WTC11 (cell line): ENCODE results near the gene SLC38A8.

ENCODE experiments used
- AFF4 ChIP-seq: sonication (generic); formaldehyde crosslinking; IDR thresholded peaks from 2 replicates; pipeline ENCODE4 v1.8.1; 2023; ENCODE audit warnings: mild to moderate bottlenecking, missing genetic modification reagents, borderline replicate concordance
- ATF1 ChIP-seq: sonication (generic); formaldehyde crosslinking; IDR thresholded peaks from 2 replicates; pipeline ENCODE4 v1.8.1; 2023; ENCODE audit warnings: mild to moderate bottlenecking, moderate library complexity, missing genetic modification reagents
- ATF2 ChIP-seq: sonication (generic); formaldehyde crosslinking; IDR thresholded peaks from 2 replicates; pipeline ENCODE4 v1.8.1; 2022; ENCODE audit warnings: low read depth, missing genetic modification reagents, borderline replicate concordance
- ATF6 ChIP-seq: sonication (generic); formaldehyde crosslinking; IDR thresholded peaks from 2 replicates; pipeline ENCODE4 v1.8.1; 2023; ENCODE audit warnings: mild to moderate bottlenecking, missing genetic modification reagents
- CBFB ChIP-seq: sonication (generic); formaldehyde crosslinking; IDR thresholded peaks from 2 replicates; pipeline ENCODE4 v1.8.1; 2022; ENCODE audit warnings: mild to moderate bottlenecking, low read depth, missing genetic modification reagents
- ESRRA ChIP-seq: sonication (generic); formaldehyde crosslinking; IDR thresholded peaks from 2 replicates; pipeline ENCODE4 v1.8.1; 2022; ENCODE audit warnings: mild to moderate bottlenecking, missing genetic modification reagents, borderline replicate concordance
- NR1H2 ChIP-seq: sonication (generic); formaldehyde crosslinking; IDR thresholded peaks from 2 replicates; pipeline ENCODE4 v1.9.0; 2021; ENCODE audit warnings: mild to moderate bottlenecking, moderate library complexity, missing genetic modification reagents
- TCF7 ChIP-seq: sonication (generic); formaldehyde crosslinking; IDR thresholded peaks from 2 replicates; pipeline ENCODE4 v1.8.0; 2022; ENCODE audit warnings: mild to moderate bottlenecking, low read depth, missing genetic modification reagents, moderate library complexity
- TEAD4 ChIP-seq: sonication (generic); formaldehyde crosslinking; IDR thresholded peaks from 2 replicates; pipeline ENCODE4 v1.8.0; 2022; ENCODE audit warnings: mild to moderate bottlenecking, missing genetic modification reagents
- USF2 ChIP-seq: sonication (generic); formaldehyde crosslinking; IDR thresholded peaks from 2 replicates; pipeline ENCODE4 v1.8.1; 2023; ENCODE audit warnings: mild to moderate bottlenecking, missing genetic modification reagents, moderate library complexity
- TF ChIP-seq, protein P1 (sequence below): fragments of 200-600 bp; IDR thresholded peaks from 2 replicates; pipeline ENCODE4 v1.8.0; 2022; ENCODE audit warnings: antibody characterized with exemption
- TF ChIP-seq, protein P2 (sequence below): fragments of 250-450 bp; sonication (Bioruptor Pico); IDR thresholded peaks from 2 replicates; pipeline ENCODE4 v1.8.0; 2021; ENCODE audit warnings: mild to moderate bottlenecking

DNA sequence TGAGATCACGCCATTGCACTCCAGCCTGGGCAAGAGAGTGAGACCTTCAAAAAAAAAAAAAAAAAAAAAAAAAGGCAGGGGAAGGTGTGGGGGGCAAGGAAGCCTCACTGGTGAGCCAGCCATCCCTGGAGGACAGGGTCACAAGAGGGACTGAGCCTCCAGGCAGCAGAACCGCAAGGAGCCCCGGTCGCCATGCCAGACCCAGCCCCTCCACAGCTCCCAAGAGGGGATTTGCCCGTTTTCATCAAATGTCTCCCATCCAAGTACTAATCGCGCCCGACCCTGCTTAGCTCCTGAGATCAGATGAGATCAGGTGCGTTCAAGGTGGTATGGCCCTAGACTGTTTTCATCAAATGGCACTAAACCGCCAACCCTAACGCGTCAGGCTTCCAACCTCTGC lies 2.9 kb downstream of the SLC38A8 start:
- TF ChIP-seq, protein P1, sequence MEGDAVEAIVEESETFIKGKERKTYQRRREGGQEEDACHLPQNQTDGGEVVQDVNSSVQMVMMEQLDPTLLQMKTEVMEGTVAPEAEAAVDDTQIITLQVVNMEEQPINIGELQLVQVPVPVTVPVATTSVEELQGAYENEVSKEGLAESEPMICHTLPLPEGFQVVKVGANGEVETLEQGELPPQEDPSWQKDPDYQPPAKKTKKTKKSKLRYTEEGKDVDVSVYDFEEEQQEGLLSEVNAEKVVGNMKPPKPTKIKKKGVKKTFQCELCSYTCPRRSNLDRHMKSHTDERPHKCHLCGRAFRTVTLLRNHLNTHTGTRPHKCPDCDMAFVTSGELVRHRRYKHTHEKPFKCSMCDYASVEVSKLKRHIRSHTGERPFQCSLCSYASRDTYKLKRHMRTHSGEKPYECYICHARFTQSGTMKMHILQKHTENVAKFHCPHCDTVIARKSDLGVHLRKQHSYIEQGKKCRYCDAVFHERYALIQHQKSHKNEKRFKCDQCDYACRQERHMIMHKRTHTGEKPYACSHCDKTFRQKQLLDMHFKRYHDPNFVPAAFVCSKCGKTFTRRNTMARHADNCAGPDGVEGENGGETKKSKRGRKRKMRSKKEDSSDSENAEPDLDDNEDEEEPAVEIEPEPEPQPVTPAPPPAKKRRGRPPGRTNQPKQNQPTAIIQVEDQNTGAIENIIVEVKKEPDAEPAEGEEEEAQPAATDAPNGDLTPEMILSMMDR = no peak
- TF ChIP-seq TCF7 (CRISPR knock-in tag) = no peak
- TF ChIP-seq AFF4 (CRISPR knock-in tag) = no peak
- TF ChIP-seq ATF6 = no peak
- TF ChIP-seq CBFB = no peak
- TF ChIP-seq ATF2 (CRISPR knock-in tag) = no peak
- TF ChIP-seq ATF1 = no peak
- TF ChIP-seq ESRRA (CRISPR knock-in tag) = no peak
- no peak for TF ChIP-seq NR1H2
- no peak for TF ChIP-seq USF2 (CRISPR knock-in tag)
- TF ChIP-seq TEAD4 (CRISPR knock-in tag) = no peak
- TF ChIP-seq, protein P2, sequence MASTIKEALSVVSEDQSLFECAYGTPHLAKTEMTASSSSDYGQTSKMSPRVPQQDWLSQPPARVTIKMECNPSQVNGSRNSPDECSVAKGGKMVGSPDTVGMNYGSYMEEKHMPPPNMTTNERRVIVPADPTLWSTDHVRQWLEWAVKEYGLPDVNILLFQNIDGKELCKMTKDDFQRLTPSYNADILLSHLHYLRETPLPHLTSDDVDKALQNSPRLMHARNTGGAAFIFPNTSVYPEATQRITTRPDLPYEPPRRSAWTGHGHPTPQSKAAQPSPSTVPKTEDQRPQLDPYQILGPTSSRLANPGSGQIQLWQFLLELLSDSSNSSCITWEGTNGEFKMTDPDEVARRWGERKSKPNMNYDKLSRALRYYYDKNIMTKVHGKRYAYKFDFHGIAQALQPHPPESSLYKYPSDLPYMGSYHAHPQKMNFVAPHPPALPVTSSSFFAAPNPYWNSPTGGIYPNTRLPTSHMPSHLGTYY (CRISPR knock-in tag) = no peak
